SK-N-SH (cell line): ENCODE measurements around the gene NRN1L. TPM values are rescaled to one million over a fixed set of nuclear protein-coding genes. Genes with fewer than 3 reads are reported as not detected.

Source experiments
- CTCF ChIA-PET: fragments of 300-600, 350-600 bp; formaldehyde crosslinking; extraction: SDS; loops from one replicate; lab custom pipeline; 2021; lab: Yijun Ruan, JAX
- POLR2A ChIA-PET: fragments of 350-600 bp; sonication (Branson Sonifier 250); formaldehyde crosslinking; extraction: SDS; loops from one replicate; lab custom pipeline; 2020; ENCODE audit warnings: antibody characterized with exemption, inconsistent platforms; lab: Yijun Ruan, JAX
- DNase-seq: peaks from one replicate; pipeline ENCODE4 v3.0.0; 2012
- H2AFZ ChIP-seq: fragments of 200-600 bp; sonication (generic); 2 replicates; pipeline ENCODE4 v1.8.1; 2016; ENCODE audit warnings: antibody characterized with exemption, mild to moderate bottlenecking, low read depth
- H3F3A ChIP-seq: fragments of 200-600 bp; sonication (generic); replicated peaks from 2 replicates; pipeline ENCODE3; 2016; ENCODE audit warnings: antibody characterized with exemption, mild to moderate bottlenecking; ENCODE audit not compliant: insufficient read depth
- H3K27ac ChIP-seq, 2 experiments: fragments of 200-500 bp in 1 of 2; fragments of 200-600 bp in 1 of 2; sonication (Bioruptor generic) in 1 of 2; sonication (generic), shearing (Covaris generic) in 1 of 2; 2 replicates each; pipeline versions ENCODE4 v1.5.1 to v1.6.1; 2014 to 2016; ENCODE audit warnings: low read depth in 2 of 2, inconsistent platforms in 1 of 2, low read length in 1 of 2, mild to moderate bottlenecking in 1 of 2, mixed read lengths in 1 of 2
- H3K27me3 ChIP-seq: fragments of 200-600 bp; sonication (generic), shearing (Covaris generic); 2 replicates; pipeline ENCODE4 v1.6.1; 2016; ENCODE audit warnings: mixed run types; ENCODE audit not compliant: insufficient read depth
- H3K36me3 ChIP-seq, 2 experiments: fragments of 200-500 bp in 1 of 2; fragments of 200-600 bp in 1 of 2; sonication (Bioruptor generic) in 1 of 2; sonication (generic) in 1 of 2; replicated peaks in 1 of 2; 2 replicates each; pipeline versions ENCODE3 to v1.5.1; 2014 to 2016; ENCODE audit warnings: low read length in 1 of 2, mild to moderate bottlenecking in 1 of 2; ENCODE audit not compliant: insufficient read depth in 2 of 2, control insufficient read depth in 1 of 2
- H3K4me1 ChIP-seq, 2 experiments: fragments of 200-500 bp in 1 of 2; fragments of 200-600 bp in 1 of 2; sonication (Bioruptor generic) in 1 of 2; sonication (generic), shearing (Covaris generic) in 1 of 2; 2 replicates each; pipeline versions ENCODE4 v1.5.1 to v1.6.1; 2014 to 2016; ENCODE audit warnings: low read depth in 1 of 2, low read length in 1 of 2, mixed run types in 1 of 2; ENCODE audit not compliant: insufficient read depth in 2 of 2, control insufficient read depth in 1 of 2
- H3K4me2 ChIP-seq: fragments of 200-600 bp; sonication (generic), shearing (Covaris generic); 2 replicates; pipeline ENCODE4 v1.6.1; 2017; ENCODE audit warnings: mixed run types
- H3K4me3 ChIP-seq, 2 experiments: fragments of 200-500 bp in 1 of 2; fragments of 200-600 bp in 1 of 2; sonication (Bioruptor generic) in 1 of 2; sonication (generic), shearing (Covaris generic) in 1 of 2; 2 replicates each; pipeline versions ENCODE4 v1.5.1 to v1.8.1; 2014 to 2016; ENCODE audit warnings: low read depth in 2 of 2, inconsistent platforms in 1 of 2, low read length in 1 of 2, mild to moderate bottlenecking in 1 of 2, mixed read lengths in 1 of 2, moderate library complexity in 1 of 2
- H3K79me2 ChIP-seq: fragments of 200-600 bp; sonication (generic); 2 replicates; pipeline ENCODE4 v1.8.1; 2017; ENCODE audit warnings: mild to moderate bottlenecking; ENCODE audit not compliant: insufficient read depth
- H3K9ac ChIP-seq: fragments of 200-600 bp; sonication (generic); 2 replicates; pipeline ENCODE4 v1.6.1; 2017; ENCODE audit warnings: mixed run types
- H3K9me2 ChIP-seq: fragments of 200-600 bp; sonication (generic); 2 replicates; pipeline ENCODE4 v1.6.1; 2017; ENCODE audit warnings: mixed run types
- H3K9me3 ChIP-seq: fragments of 200-600 bp; sonication (generic); 2 replicates; pipeline ENCODE4 v1.6.1; 2017; ENCODE audit warnings: mixed run types, mild to moderate bottlenecking, moderate library complexity
- H4K20me1 ChIP-seq: fragments of 200-600 bp; sonication (generic); 2 replicates; pipeline ENCODE4 v1.6.1; 2017; ENCODE audit warnings: mild to moderate bottlenecking, mixed run types; ENCODE audit not compliant: insufficient read depth
- CHD2 ChIP-seq: fragments of 150-350 bp; IDR thresholded peaks from 2 replicates; pipeline ENCODE4 v1.6.1; 2018; ENCODE audit warnings: low read length; ENCODE audit not compliant: partially characterized antibody
- CTCF ChIP-seq: fragments of 200-600 bp; sonication (generic); IDR thresholded peaks from 2 replicates; pipeline ENCODE4 v1.6.1; 2017; ENCODE audit warnings: antibody characterized with exemption, mild to moderate bottlenecking, moderate library complexity
- ELF1 ChIP-seq: IDR thresholded peaks from 2 replicates; pipeline ENCODE4 v1.4.0; 2012
- EZH2phosphoT487 ChIP-seq: fragments of 200-600 bp; sonication (generic); IDR thresholded peaks from 2 replicates; pipeline ENCODE4 v1.6.1; 2017; ENCODE audit warnings: low read depth, mixed run types, mild to moderate bottlenecking, antibody characterized with exemption, moderate library complexity, borderline replicate concordance
- FOSL2 ChIP-seq: IDR thresholded peaks from 2 replicates; pipeline ENCODE4 v1.4.0; 2012; ENCODE audit warnings: low read depth, mild to moderate bottlenecking, moderate library complexity, borderline replicate concordance
- FOXM1 ChIP-seq: IDR thresholded peaks from 2 replicates; pipeline ENCODE4 v1.4.0; 2012; ENCODE audit warnings: low read depth, mild to moderate bottlenecking
- GABPA ChIP-seq: IDR thresholded peaks from 2 replicates; pipeline ENCODE4 v1.4.0; 2012; ENCODE audit warnings: low read depth, mild to moderate bottlenecking
- IRF3 ChIP-seq: fragments of 150-350 bp; IDR thresholded peaks from 2 replicates; pipeline ENCODE4 v1.6.1; 2016; ENCODE audit warnings: mild to moderate bottlenecking, low read depth, low read length
- JUND ChIP-seq: IDR thresholded peaks from 2 replicates; pipeline ENCODE4 v1.4.0; 2012
- MAX ChIP-seq: IDR thresholded peaks from 2 replicates; pipeline ENCODE4 v1.4.0; 2012; ENCODE audit warnings: low read depth
- MEF2A ChIP-seq: IDR thresholded peaks from 2 replicates; pipeline ENCODE4 v1.4.0; 2012; ENCODE audit warnings: low read depth, borderline replicate concordance
- MXI1 ChIP-seq: IDR thresholded peaks from 2 replicates; pipeline ENCODE4 v1.6.1; 2012; ENCODE audit warnings: mild to moderate bottlenecking, low read depth, low read length, improper control_type of control experiment
- NFIC ChIP-seq: IDR thresholded peaks from 2 replicates; pipeline ENCODE4 v1.4.0; 2012; ENCODE audit warnings: borderline replicate concordance
- NRF1 ChIP-seq: IDR thresholded peaks from 2 replicates; pipeline ENCODE4 v1.6.1; 2012; ENCODE audit warnings: low read depth, mild to moderate bottlenecking, low read length
- PBX3 ChIP-seq: IDR thresholded peaks from 2 replicates; pipeline ENCODE4; 2012
- POLR2AphosphoS5 ChIP-seq: IDR thresholded peaks from 2 replicates; pipeline ENCODE4 v1.6.1; 2012; ENCODE audit warnings: low read depth, low read length
- RFX5 ChIP-seq: IDR thresholded peaks from 2 replicates; pipeline ENCODE4 v1.6.1; 2012; ENCODE audit warnings: mild to moderate bottlenecking, improper control_type of control experiment, low read length
- SIN3A ChIP-seq: IDR thresholded peaks from 2 replicates; pipeline ENCODE4 v1.6.1; 2012; ENCODE audit warnings: low read depth, mild to moderate bottlenecking, low read length, moderate library complexity, borderline replicate concordance
- SMC3 ChIP-seq: IDR thresholded peaks from 2 replicates; pipeline ENCODE4 v1.6.1; 2012; ENCODE audit warnings: low read depth, low read length, improper control_type of control experiment
- TAF1 ChIP-seq: IDR thresholded peaks from 2 replicates; pipeline ENCODE4 v1.6.1; 2012; ENCODE audit warnings: low read depth, mild to moderate bottlenecking, low read length, moderate library complexity, borderline replicate concordance
- TEAD4 ChIP-seq: IDR thresholded peaks from 2 replicates; pipeline ENCODE4 v1.4.0; 2012; ENCODE audit warnings: mild to moderate bottlenecking, borderline replicate concordance; ENCODE audit not compliant: insufficient read depth
- YY1 ChIP-seq: IDR thresholded peaks from 2 replicates; pipeline ENCODE4 v1.4.0; 2012; ENCODE audit warnings: low read depth, mild to moderate bottlenecking
- ZBTB33 ChIP-seq: IDR thresholded peaks from 2 replicates; pipeline ENCODE4 v1.4.0; 2012; ENCODE audit warnings: low read depth, borderline replicate concordance
- WGBS: methylation state at CpG from one replicate; pipeline ENCODE4 v1.1.6; 2017; ENCODE audit warnings: low lambda C conversion rate; 5-methylcytosine and 5-hydroxymethylcytosine counted together
- polyA plus RNA-seq, 3 experiments: library from polyadenylated mRNA; depleted of rRNA; stranded (reverse); fragments of >200 nt; gene quantifications; 2 replicates each; pipeline ENCODE4 v1.2.3, GENCODE V29; 2012
- TF ChIP-seq, protein P1 (sequence below): fragments of 150-350 bp; IDR thresholded peaks from 2 replicates; pipeline ENCODE4 v1.6.1; 2017; ENCODE audit warnings: antibody characterized with exemption, low read length, low read depth, borderline replicate concordance

The NRN1L gene
- polyA plus RNA-seq, 1 of the 3 experiments (the other 2 are of a cell fraction) = 0.41 TPM

DNA sequence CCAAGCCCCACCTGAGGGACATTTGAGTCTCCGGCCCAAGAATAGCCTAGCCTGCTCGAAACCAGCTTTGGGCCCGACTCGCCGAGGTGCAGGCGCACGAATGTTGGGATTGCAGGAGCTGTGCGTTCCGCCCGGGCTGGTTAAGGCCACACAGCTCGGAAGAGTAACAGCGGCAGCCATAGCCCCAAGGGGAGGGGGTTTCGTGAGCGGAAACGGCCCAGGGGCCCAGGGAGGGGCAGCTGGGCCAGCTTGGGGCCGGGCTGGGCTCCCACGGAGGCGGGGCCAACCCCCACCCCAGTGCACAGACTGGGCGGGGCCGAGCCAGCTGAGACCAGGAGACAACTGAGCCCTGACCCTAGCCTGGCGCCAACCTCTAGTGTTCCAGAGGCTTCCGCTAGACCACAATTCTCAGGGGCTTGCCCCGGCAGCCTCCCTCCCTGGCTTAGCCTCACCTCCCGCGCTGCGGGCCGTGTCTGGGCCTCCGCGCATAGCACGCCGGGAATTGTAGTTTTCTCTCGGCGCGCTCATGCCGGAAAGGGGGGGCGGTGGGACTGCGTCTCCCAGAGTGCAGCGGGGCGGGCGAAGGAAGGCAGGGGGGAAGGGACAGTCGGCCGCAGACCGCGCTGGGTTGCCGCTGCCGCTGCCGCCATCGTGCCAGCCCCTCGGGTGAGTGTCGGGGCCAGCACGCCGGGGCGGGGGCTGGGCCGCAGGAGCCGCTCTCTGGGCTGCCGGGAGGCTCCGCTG lies 38.2 kb upstream of the NRN1L start, which contains the start of gene NUTF2:
NUTF2 (plus strand) TSS at position 614 of the 744 bp plus-strand sequence. CDS start 18,198 bp downstream, outside the sequence.
- peaks cover 28% of the 10 kb centered on the region for H3F3A ChIP-seq
- peak within 1 kb of the TSS; percentile 100 for H3K9ac ChIP-seq
- DNase-seq = peak; percentile 96
- POLR2A ChIA-PET = interaction anchor here (0.5 to 1.3 kb wide), 6 partner anchors 13 to 529 kb away, joined by 3 to 11 read pairs (median 3); partner anchors contain the start of genes C16orf86, ENKD1 and TSNAXIP1
- peak within 1 kb of the TSS; percentile 88 to 98 for H3K27ac ChIP-seq
- peaks cover 34 to 40% of the 10 kb centered on the region in 2 experiments for H3K4me1 ChIP-seq
- peaks cover 2 to 5% of the 10 kb centered on the region in 2 experiments for H3K36me3 ChIP-seq
- no peaks in the 10 kb centered on the region for H3K9me2 ChIP-seq
- CTCF ChIA-PET = interaction anchor here (1.0 to 6.3 kb wide), 11 partner anchors 13 to 179 kb away, joined by 3 to 66 read pairs (median 4); partner anchors contain the start of gene PSKH1
- 9% methylated on average over 22 of the region's 57 CpGs for WGBS
- peak within 1 kb of the TSS; percentile 98 for H3K4me2 ChIP-seq
- H3K79me2 ChIP-seq = peaks cover 82% of the 10 kb centered on the region
- peaks cover 34% of the 10 kb centered on the region for H4K20me1 ChIP-seq
- H2AFZ ChIP-seq = peak within 1 kb of the TSS; percentile 80
- peak within 1 kb of the TSS; percentile 71 to 85 for H3K4me3 ChIP-seq
- no peaks in the 10 kb centered on the region for H3K9me3 ChIP-seq
- H3K27me3 ChIP-seq = no peaks in the 10 kb centered on the region
- peak; percentile 77 for TF ChIP-seq ELF1
- TF ChIP-seq MEF2A = no peak
- no peak for TF ChIP-seq PBX3
- no peak for TF ChIP-seq EZH2phosphoT487
- peak; percentile 77 for TF ChIP-seq MXI1
- TF ChIP-seq CTCF = no peak
- no peak for TF ChIP-seq TEAD4
- no peak for TF ChIP-seq RFX5
- TF ChIP-seq, protein P1, sequence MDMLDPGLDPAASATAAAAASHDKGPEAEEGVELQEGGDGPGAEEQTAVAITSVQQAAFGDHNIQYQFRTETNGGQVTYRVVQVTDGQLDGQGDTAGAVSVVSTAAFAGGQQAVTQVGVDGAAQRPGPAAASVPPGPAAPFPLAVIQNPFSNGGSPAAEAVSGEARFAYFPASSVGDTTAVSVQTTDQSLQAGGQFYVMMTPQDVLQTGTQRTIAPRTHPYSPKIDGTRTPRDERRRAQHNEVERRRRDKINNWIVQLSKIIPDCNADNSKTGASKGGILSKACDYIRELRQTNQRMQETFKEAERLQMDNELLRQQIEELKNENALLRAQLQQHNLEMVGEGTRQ = no peak
- peak; percentile 71 for TF ChIP-seq GABPA
- TF ChIP-seq SMC3 = no peak
- TF ChIP-seq FOXM1 = no peak
- TF ChIP-seq JUND = no peak
- TF ChIP-seq NRF1 = no peak
- peak; percentile 94 for TF ChIP-seq CHD2
- TF ChIP-seq NFIC = no peak
- TF ChIP-seq YY1 = peak; percentile 74; the same call in 1 of the 2 replicates
- no peak for TF ChIP-seq TAF1
- TF ChIP-seq SIN3A = 0 out of 2 replicates have a peak, but pooled peaks have one; percentile 13
- TF ChIP-seq FOSL2 = no peak
- TF ChIP-seq MAX = peak; percentile 76
- peak; percentile 81 for TF ChIP-seq POLR2AphosphoS5
- TF ChIP-seq IRF3 = 0 out of 2 replicates have a peak, but pooled peaks have one; percentile 9
- peak; percentile 92 for TF ChIP-seq ZBTB33
